Psoas muscle (tissue), 8 donors: ENCODE measurements around the gene ZEB2. TPM values are rescaled to one million over a fixed set of nuclear protein-coding genes. Genes with fewer than 3 reads are reported as not detected.

Experiments used
- ATAC-seq, 4 donors: fragments of 200-7000 bp; cut with Tn5 transposase; one replicate each; pipeline ENCODE4 v1.9.1; 2020; ENCODE audit warnings: moderate library complexity in 3 of 4, mild to moderate bottlenecking in 2 of 4
- DNase-seq, 2 donors: peaks; one replicate each; pipeline ENCODE4 v3.0.0-alpha.2; 2020
- H3K27ac ChIP-seq: fragments of 200-600 bp; one replicate; pipeline ENCODE4 v1.8.0; 2022
- H3K27me3 ChIP-seq, 3 donors: fragments of 200-600 bp in 1 of 3; one replicate each; pipeline versions ENCODE4 v1.6.1 to v1.8.0; 2013 to 2022; ENCODE audit warnings: low read length in 2 of 3, mild to moderate bottlenecking in 2 of 3, moderate library complexity in 1 of 3; ENCODE audit not compliant: insufficient read depth in 3 of 3
- H3K36me3 ChIP-seq, 2 donors: fragments of 200-600 bp in 1 of 2; one replicate each; pipeline versions ENCODE4 v1.6.1 to v1.8.0; 2013 to 2022; ENCODE audit warnings: low read depth in 1 of 2, mild to moderate bottlenecking in 1 of 2, moderate library complexity in 1 of 2; ENCODE audit not compliant: insufficient read depth in 1 of 2
- H3K4me1 ChIP-seq: fragments of 200-600 bp; one replicate; pipeline ENCODE4 v1.8.0; 2022
- H3K4me3 ChIP-seq: fragments of 200-600 bp; one replicate; pipeline ENCODE4 v1.8.0; 2022; ENCODE audit warnings: mild to moderate bottlenecking
- H3K9me3 ChIP-seq: fragments of 200-600 bp; one replicate; pipeline ENCODE4 v1.8.0; 2022
- CTCF ChIP-seq: fragments of 200-600 bp; IDR thresholded peaks from one replicate; pipeline ENCODE4 v1.8.0; 2022; ENCODE audit warnings: antibody characterized with exemption
- WGBS, 3 donors: extraction: QIAGEN DNeasy Blood & Tissue Kit; methylation state at CpG; one replicate each; pipeline versions ENCODE4 v1.1.6 to v1.1.7; 2013; 5-methylcytosine and 5-hydroxymethylcytosine counted together
- intact Hi-C, 2 donors: fragments of 100-400 bp; cut with DNase I; formaldehyde crosslinking; loops; one replicate each; pipeline versions ENCODE4 v1.11.0 to v1.14.2; 2022
- polyA plus RNA-seq, 3 donors: library from polyadenylated mRNA; stranded (reverse); fragments of 200-250 nt; gene quantifications; one replicate each; pipeline ENCODE4 v1.2.3, GENCODE V29; 2013
- total RNA-seq, 4 donors: library from RNA; stranded (reverse); fragmentation: NEBNext Ultra II Directional in 2 of 4; extraction: Animal tissue kit (Norgen Biotek cat#: 25700) in 2 of 4; gene quantifications; one replicate each; pipeline versions ENCODE4 v1.2.1 to v1.2.4, GENCODE V29; 2021 to 2023
- donor health status: healthy with polysubstance abuse.
- donor health status: DM: no; HTN: no; CAD: no; lungs with moderate emphysema.
- donor health status: Bipolar disorder and iron deficiency.
- donor health status: healthy.
- donor health status: DM: yes; HTN: yes; CAD: no.
- donor health status: DM: no; HTN: no; CAD: no.
- donor health status: DM: no; HTN: no; CAD: no.
- donor health status: DM: yes; HTN: yes; CAD: no.

The ZEB2 gene
- total and polyA plus RNA-seq, 7 donors = 11.6 to 48.7 (median 23.3) TPM

GRCh38 chr2:144515696-144516410 is 4.1 kb downstream of the ZEB2 start:
- Histone ChIP-seq H3K27ac (peak overlapping the region; percentile 96), H3K36me3 (no peaks in the 10 kb centered on the region), H3K9me3 (no peaks in the 10 kb centered on the region), H3K27me3 (no peaks in the 10 kb centered on the region), H3K4me1 (peaks cover 24% of the 10 kb centered on the region), H3K4me3 (peak overlapping the region; percentile 89)
- intact Hi-C loops = loop anchor here in 1 of 2 donors (5.0 to 10.0 kb wide), 3 partner anchors 111 to 361 kb away; a partner anchor contains a TSS
- ATAC-seq (peak; percentile 28 to 35 (median 34)), DNase-seq (peak; percentile 50 to 79)
- 1 to 2% (median 1%) methylated on average over 49 to 50 of the region's 50 CpGs for WGBS, 3 donors
- no peak for TF ChIP-seq CTCF

- Histone ChIP-seq H3K36me3 (no peaks in the 10 kb centered on the region), H3K4me1 (peaks cover 21% of the 10 kb centered on the region), H3K27ac (peak overlapping the region; percentile 96), H3K9me3 (no peaks in the 10 kb centered on the region), H3K27me3 (no peaks in the 10 kb centered on the region), H3K4me3 (peak overlapping the region; percentile 89)
- no peak for TF ChIP-seq CTCF
- WGBS, 3 donors = 4 to 9% (median 6%) methylated on average over 4 of the region's 4 CpGs
- intact Hi-C loops = loop anchor here in 1 of 2 donors (5.0 to 10.0 kb wide), 3 partner anchors 110 to 360 kb away; a partner anchor contains a TSS
- DNase-seq (no peak), ATAC-seq (no peak)
Observed at GRCh38 chr2:144515099-144515695, 4.7 kb downstream of the ZEB2 start.

- TF ChIP-seq CTCF = no peak
- H3K4me3 ChIP-seq = peak overlapping the region; percentile 89
- H3K27me3 ChIP-seq = no peaks in the 10 kb centered on the region
- WGBS, 3 donors = 15 to 23% (median 20%) methylated on average over 6 of the region's 6 CpGs
- intact Hi-C loops = loop anchor here (5.0 to 10.0 kb wide), 3 partner anchors 110 to 360 kb away; a partner anchor contains a TSS
- H3K36me3 ChIP-seq = no peaks in the 10 kb centered on the region
- ATAC-seq (no peak), DNase-seq (peak in 1 of 2 donors; percentile 58)
- H3K4me1 ChIP-seq = peaks cover 26% of the 10 kb centered on the region
- H3K9me3 ChIP-seq = no peaks in the 10 kb centered on the region
- H3K27ac ChIP-seq = peak overlapping the region; percentile 96
Observed at GRCh38 chr2:144514616-144515091, 5.3 kb downstream of the ZEB2 start.

- DNase-seq (peak; percentile 18 to 56), ATAC-seq (peak in 2 of 4 donors; percentile 2 to 5)
- H3K36me3 ChIP-seq = no peaks in the 10 kb centered on the region
- no peaks in the 10 kb centered on the region for H3K9me3 ChIP-seq
- TF ChIP-seq CTCF = no peak
- H3K4me3 ChIP-seq = peak overlapping the region; percentile 89
- 8 to 23% (median 14%) methylated on average over 18 of the region's 18 CpGs for WGBS, 3 donors
- no peaks in the 10 kb centered on the region for H3K27me3 ChIP-seq
- intact Hi-C loops = loop anchor here (5.0 to 10.0 kb wide), 3 partner anchors 109 to 359 kb away; a partner anchor contains a TSS
- peak overlapping the region; percentile 96 for H3K27ac ChIP-seq
- peaks cover 37% of the 10 kb centered on the region for H3K4me1 ChIP-seq
Observed at GRCh38 chr2:144513388-144514101, 6.4 kb downstream of the ZEB2 start.
